GM10847 (cell line): ENCODE results near the gene ALKAL2.

ENCODE experiments used
- POLR2A ChIP-seq: IDR thresholded peaks from 2 replicates; pipeline ENCODE4 v1.6.1; 2011; ENCODE audit not compliant: insufficient read length; ENCODE audit errors: extremely low read depth

ALKAL2 gene

DNA sequence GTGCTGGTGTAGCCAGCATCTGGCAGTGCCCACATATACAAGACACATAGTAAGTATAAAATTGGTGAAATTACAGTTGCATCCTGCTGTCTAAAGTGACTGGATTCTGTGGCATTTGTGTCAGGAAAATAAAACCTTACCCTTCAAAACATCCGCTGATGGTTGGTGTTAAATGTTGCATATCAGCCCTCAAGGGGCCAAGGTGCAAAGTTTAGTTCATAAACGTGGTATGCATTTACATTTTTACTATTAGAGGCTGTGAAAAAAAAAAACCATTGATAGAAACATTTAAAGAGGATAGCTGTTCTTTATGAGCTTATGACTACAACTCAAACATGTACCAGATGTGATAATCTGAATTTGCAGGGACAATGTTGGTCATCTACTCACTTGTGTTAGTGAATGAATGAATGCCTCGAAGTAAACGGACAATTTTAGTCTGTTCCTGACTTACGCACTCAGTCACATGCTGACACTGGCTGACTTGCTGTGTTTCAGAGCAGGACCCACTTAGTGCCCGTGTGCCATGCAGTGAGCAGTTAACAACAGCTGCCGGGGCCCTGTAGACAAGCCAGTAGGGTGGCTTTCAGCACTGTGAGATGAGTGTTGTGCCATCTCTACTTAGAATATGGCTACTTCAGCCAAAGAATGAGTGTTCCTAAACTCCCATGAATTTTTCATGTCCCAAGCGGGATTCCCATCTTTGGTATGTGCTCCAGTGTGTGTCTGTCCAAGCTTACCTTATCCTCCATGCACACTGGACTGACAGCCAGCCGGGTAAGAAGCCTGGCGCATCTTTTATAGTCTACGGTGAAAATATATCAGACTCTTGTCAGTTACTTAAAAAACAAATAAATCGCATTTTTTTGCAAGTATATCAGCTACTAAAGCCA, 5.3 kb downstream of the ALKAL2 start:
- TF ChIP-seq POLR2A, result no peak

DNA sequence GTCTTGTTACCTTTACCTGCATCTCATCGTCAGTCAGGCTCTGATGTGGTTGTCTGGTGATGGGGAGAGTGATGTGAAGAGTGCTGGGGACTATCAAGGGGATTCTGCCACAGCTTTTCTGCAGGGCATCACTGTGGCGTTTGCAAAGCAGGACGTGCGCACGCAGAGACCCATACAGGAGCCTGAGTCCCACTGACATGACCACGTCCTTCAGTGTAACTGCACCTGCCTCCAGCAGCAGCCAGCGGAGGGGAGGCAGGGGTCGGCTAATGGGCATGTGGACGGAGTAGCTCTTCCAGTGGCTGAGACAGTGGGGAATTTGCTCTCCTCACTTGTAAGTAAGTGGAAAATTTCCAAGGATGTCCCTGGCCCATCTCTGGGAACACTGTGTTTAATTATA, 6.5 kb downstream of the ALKAL2 start:
- no peak for TF ChIP-seq POLR2A

DNA sequence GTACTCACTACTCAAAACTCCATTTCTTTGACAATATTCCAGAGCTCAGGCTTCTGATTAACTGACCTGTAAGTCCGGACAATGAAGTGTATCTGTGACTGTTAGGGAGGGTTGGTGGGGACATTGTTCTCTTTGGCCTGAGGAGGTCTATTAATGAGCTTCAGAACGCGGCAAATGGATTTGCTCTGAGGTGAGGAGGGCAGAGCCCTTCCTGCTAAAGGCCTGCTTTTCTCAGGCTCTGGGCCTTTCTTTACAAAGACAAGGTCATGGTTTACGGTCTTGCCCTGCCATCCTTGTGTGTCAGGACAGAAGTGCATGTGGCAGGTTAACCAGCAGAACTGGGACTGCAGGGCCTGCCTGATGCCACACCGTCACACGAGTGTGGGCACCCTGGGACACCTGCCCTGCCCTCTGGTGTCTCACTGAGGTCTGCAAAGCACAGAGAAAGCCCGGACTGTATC, 7.2 kb downstream of the ALKAL2 start:
- no peak for TF ChIP-seq POLR2A

DNA sequence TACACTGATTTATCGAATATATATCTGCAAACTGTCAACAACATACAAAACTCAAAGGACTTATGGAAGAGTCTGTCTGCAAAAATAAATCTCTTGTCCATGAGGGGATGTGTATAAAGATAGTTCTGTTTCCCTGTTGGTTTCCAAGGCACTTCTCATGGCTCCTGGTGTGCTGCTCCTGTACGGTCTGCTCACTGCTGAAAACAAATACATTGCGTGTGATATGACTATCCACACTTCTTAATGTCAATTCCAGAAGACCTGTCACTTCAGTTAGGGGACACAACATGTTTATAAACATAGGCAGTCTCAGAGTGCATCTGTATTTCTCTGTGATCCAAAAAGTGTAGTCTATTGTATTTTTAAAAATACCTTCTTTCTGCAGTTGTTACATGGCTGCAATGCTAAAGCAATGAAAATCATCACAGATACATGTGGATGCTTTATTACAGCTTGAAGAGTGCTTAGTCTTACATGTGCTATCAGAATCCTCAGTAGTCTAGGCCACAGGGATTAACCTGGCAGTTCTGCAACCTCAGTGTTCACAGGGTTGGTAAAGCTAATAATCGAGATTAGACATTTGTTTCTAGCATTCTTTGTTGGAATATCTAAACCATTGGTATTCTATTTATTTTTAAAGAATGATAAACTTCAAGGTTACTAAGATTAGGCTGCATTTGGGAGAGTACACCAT, 7.8 kb downstream of the ALKAL2 start:
- no peak for TF ChIP-seq POLR2A

DNA sequence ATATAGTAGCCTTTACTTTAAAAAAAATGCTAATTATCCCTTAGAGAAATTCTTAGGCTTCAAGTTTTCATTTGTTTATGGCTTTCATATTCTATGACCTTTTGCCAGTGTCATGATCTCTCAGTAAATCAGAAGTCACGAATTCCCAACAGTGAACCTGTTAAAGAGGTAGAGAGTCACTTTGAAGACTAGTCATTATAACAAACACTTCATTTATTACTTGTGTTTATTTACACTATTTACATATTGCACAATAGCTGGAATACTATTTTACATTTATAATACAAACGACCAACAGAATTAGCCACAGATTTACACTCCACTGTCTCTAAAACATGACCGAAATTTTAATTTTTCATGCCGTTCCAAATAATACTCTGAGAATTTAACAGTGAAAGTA, 8.5 kb downstream of the ALKAL2 start:
- TF ChIP-seq POLR2A, result no peak

DNA sequence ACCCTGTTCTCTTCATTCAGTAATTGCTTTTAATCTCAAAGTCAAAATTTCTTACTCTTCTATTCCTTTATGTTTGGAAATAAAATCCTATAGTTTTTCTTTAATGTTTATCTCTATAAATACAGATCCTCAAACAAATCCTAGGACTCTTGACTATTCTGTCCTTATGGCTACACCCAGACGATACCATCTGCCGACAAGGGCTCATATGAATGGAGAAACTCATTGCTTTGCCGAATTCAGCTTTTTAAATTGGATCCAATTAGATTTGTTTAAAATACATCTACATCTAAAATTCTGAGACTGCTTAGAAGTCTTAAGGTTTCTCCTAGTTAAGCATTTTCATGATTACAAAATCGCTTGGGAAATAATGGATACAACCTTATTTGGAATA, 9.0 kb downstream of the ALKAL2 start:
- TF ChIP-seq POLR2A, result no peak

DNA sequence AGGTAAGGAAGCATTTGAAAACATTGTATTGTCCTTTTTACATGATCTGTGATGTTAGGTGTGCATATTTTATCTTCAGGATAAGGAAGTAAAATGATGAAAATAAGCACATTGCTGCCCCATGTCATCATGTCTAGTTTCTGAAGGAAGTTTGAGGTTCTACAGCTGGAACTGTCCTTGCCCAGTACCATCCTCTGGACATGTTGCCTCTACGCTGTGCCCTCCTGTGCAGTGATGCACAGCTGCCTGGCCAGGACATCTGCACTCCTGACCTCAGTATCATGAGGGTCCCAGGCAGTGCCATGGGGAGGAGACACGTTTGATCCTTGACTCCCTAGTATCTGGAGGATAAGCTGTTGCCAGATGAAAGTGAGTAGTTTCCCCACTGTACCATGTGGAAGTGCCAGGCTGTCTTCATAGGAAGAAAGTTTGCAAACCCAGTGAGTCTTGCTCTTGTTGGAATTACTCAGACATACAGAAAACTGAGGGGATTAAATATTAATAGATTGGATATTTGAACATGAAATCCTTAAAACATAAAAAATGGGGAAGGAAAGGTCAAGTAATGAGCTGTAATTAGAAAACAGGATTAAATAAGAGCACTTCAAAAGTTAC, 9.5 kb downstream of the ALKAL2 start:
- no peak for TF ChIP-seq POLR2A

DNA sequence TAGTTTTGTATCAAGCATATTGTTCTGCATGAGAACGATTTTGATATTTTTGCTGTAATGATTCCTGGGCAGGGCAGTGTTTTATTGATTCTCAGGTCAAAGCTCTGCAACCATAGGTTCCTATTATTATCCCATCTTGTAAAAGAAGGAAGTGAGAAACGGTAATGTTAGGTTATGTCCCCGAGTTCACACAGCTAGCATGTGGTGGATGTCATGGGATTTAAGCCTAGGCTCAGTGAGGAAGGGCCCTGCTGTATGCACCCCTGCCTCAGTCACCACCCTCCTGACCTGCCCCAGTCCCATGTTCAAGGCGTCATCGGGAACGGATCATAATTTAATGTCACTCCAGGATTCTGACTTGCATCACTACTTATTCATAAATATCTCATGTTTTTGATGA, 12.4 kb downstream of the ALKAL2 start:
- TF ChIP-seq POLR2A, result no peak

DNA sequence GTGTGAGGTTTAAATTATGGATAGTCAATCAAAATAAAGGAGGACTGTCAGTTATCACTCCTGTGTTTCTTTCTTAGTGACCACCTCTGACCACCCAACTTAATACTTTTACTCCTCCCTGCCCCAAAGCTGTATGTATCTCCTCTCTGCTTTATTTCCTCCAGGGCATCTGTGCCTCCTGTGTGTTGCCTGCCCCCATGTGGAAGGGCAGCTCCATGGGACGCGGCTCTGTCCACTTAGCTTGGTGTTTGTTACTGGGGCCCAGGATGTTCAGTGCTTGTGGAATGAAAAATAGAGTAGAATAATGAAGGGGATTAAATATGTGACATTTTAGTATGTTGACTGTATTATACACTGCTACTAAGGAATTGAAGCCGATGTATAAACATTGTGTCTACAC, 13.4 kb downstream of the ALKAL2 start:
- no peak for TF ChIP-seq POLR2A

DNA sequence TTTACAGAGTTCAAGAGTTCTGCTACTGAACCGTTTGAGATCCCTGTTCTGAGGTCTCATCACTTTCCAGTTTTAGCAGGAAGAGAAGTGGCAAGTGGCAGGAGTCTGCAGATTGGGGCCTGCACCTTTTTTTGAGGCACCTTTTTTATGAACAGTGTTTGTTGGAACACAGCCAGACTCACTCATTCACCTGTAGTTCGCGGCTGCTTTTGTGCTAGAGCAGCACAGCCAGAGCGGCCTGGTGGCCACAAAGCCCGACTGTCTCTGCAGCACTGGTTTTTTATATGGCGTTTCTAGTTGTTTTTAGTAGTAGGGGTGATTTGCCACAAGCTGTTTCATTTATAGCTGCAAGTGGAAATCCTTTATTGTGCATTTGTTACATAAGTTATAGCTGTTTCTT, 14.6 kb downstream of the ALKAL2 start:
- TF ChIP-seq POLR2A, result no peak

DNA sequence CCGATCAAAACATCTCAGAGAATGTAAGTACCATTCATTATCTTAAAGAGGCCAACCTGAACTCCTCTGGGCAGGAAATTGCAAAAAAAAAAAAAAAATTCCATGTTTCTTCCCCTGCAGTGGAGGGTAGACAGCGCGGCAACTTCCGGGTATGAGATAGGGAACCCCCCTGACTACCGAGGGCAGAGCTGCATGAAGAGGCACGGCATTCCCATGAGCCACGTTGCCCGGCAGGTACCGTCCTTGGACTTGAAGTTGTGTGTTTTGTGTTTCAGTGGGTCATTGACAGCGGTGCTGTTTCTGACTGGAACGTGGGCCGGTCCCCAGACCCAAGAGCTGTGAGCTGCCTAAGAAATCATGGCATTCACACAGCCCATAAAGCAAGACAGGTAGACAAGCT, 16.0 kb downstream of the ALKAL2 start:
- no peak for TF ChIP-seq POLR2A

DNA sequence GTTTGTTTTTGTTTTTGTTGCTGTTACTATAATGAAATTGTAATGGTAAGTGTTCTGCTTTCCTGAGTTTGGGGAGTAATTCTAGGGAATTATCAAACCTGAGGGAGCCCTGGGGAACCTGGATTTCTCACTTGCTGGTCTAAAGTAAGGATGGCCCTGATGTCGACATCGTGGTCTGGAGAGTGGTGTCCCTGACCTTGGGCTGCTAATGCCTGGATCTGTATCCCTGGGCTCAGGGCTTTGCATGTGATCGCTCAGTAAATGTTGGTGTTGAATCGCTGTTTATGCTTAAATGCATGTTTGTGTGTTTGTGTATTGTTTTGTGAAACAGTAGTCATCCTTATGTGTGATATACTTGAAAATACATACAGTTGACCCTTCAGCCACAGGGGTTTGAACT, 17.0 kb downstream of the ALKAL2 start:
- no peak for TF ChIP-seq POLR2A

DNA sequence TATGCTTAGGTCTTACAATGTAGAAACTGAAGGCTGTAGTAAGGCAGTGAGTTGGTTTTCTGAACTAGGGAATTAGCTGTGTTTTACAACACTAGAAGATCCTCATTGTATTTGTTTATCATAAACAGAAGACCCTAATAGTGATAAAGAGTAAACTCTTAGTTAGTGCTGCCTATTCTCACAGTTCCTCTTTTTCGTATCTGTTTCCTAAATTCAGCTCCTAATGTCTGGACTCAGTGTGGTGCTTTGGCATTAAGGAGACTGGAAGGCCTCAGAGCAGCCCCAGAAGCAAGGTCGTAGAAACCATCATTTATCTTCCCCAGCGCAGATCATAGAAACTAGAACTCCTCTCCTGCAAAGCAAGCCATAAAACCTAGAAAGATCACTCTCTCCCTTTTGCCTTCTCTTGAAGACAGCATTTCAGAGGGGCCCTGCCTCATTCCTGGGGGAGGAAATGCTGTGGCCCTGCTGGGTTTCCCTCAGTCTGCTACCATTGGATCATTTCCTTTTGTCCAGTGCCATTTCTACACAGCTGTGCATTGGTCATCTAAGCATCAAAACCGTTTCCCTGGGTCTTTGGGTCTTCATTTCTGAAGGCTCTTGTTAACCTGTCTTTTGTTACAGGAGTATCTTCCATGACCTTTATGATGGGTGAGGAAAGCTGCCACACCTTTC, 18.4 kb downstream of the ALKAL2 start:
- no peak for TF ChIP-seq POLR2A

DNA sequence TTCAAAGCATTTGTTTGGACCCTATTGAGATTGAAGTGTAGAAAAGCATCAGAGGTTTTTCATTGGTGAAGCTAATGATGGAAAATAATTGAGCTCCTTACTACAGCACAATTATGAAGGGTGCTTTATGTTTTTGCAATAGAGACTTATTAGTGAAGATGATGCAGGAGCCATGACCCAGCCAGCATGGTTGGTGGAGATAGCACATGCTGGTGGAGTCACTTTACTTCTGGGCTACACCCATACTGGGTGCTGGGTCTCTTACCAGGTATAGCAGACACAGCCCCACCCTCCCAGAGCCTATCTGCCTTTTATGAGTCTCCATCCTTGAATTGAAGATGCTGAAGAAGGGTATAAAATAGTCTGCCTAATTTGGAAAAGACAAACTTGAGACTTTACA, 19.6 kb downstream of the ALKAL2 start:
- no peak for TF ChIP-seq POLR2A
